Body of pancreas (tissue), 4 donors: ENCODE measurements around the gene PPM1K.

Source experiments
- POLR2A ChIP-seq, 3 donors: fragments of 450-650 bp; IDR thresholded peaks; one replicate each; pipeline ENCODE4 v1.6.1; 2016; ENCODE audit warnings: antibody characterized with exemption in 3 of 3, mild to moderate bottlenecking in 2 of 3
- TF ChIP-seq, protein P1 (sequence below), 7 experiments: fragments of 450-650 bp in 4 of 7; fragments of 200-600 bp in 3 of 7; sonication (generic) in 3 of 7; IDR thresholded peaks; one replicate each; pipeline ENCODE4 v1.5.1; 2016 to 2019; ENCODE audit warnings: antibody characterized with exemption in 7 of 7

DNA sequence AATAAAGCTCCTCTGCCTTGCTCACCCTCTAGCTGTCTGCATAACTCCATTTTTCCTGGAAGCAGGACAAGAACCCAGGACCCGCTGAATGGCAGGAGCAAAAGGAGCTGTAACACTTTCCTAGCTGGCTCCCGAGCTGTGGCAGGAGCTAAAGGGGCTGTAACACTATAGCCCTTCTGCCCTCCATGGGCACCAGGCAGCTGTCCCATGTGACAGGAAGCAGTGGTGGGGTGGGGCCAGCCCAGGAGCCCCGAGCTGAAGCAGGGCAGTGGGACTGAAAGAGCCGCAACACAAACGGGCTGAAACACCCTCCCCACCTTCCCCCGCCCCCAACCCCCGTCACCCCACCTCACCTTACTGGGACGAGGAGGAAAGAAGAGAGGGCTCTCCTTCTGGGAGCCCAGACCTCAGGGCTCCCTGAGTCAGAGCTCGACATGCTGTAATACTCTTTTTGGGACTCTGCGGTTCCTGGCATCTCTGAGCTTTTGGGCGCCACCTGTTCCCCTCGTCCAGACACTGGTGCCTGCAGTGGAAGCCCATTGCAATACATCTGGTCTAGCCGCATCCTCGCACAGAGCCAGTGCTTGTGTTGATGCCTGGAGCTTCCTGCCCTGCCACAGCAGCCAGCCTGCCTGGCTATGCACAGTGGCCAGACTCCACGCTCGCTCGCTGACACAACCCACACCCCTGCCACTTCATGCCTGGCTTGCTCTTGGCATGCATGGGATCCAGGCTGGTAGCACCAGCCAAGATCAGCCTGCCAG, 39.4 kb downstream of the PPM1K start:
- TF ChIP-seq, protein P1, sequence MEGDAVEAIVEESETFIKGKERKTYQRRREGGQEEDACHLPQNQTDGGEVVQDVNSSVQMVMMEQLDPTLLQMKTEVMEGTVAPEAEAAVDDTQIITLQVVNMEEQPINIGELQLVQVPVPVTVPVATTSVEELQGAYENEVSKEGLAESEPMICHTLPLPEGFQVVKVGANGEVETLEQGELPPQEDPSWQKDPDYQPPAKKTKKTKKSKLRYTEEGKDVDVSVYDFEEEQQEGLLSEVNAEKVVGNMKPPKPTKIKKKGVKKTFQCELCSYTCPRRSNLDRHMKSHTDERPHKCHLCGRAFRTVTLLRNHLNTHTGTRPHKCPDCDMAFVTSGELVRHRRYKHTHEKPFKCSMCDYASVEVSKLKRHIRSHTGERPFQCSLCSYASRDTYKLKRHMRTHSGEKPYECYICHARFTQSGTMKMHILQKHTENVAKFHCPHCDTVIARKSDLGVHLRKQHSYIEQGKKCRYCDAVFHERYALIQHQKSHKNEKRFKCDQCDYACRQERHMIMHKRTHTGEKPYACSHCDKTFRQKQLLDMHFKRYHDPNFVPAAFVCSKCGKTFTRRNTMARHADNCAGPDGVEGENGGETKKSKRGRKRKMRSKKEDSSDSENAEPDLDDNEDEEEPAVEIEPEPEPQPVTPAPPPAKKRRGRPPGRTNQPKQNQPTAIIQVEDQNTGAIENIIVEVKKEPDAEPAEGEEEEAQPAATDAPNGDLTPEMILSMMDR (IDR thresholded peaks at IDR 0.05): no peak
- TF ChIP-seq POLR2A (IDR thresholded peaks at IDR 0.05): no peak
